Epithelial cell of proximal tubule (primary cell): Measurements from ENCODE around the gene ZNF77. TPM values are rescaled to one million over a fixed set of nuclear protein-coding genes. Genes with fewer than 3 reads are reported as not detected.
"Not testable (repeated sequence)": the region's sequence is repeated elsewhere in the genome, so short reads cannot be mapped to it uniquely, and the experiment has no call there.

ENCODE experiments used
- DNase-seq: peaks from one replicate; pipeline ENCODE4 v3.0.0-alpha.2; 2011; ENCODE audit warnings: low read depth
- H3K4me3 ChIP-seq: 2 replicates; pipeline ENCODE4 v1.5.1; 2011; ENCODE audit warnings: low read depth, mild to moderate bottlenecking, low read length
- total RNA-seq: library from RNA; depleted of rRNA; stranded (reverse); fragments of >200 nt; gene quantifications from 2 replicates; pipeline ENCODE4 v1.2.3, GENCODE V29; 2015
- TF ChIP-seq, protein P1 (sequence below): conservative IDR thresholded peaks from 2 replicates; pipeline ENCODE4 v1.5.1; 2012; ENCODE audit warnings: low read depth, mild to moderate bottlenecking, low read length

Gene ZNF77
- total RNA-seq, 1 donor from 2014 or later = 1.6 TPM

DNA sequence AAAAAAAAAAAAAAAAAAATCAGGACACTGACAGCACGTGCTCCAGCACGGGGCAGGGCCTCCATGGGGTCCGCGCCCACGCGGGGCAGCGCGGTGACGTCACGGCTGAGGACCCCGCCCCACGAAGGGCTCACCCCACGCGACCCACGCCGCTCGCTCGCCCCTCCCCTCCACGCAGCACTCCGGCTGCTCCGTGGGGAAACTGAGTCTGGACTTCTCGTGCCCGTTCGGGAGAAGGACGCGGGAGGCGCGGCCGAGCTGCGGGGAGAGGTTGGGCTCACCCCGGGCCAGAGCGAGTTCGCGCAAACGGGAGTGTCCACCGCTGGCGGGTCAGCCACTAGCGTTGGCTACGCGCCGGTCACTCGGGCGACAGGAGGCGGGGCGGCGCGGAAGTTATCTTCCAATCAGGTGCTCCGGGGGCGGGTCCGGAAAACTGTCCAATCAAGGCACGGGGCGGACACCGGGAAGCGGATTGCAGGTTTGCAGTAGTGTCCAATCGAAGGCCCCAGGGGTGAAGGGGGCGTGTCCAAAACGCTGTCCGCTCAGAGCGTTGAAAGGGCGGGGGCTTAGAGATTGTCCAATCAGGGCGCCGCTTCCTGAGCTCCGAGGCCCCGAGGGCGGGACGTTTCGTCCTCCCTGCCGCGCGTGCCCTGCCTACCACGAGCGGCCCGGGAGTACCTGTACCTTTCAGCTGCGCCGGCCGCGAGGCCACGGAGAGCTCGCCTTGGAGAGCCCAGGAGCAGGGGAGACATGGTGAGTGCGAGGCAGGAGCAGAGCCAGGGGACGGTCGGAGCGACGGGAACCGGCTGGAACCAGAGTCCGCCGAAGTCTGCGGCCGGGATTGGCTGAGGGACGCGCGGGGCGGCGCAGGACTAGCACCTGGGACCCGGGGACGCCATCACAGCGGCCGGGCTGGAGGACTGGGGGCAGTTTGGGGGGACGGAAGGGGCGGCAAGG, 44.2 kb downstream of the ZNF77 start, which contains the start of gene ZNF57:
Gene ZNF57, plus strand, starts transcription at position 633 of the 957 bp plus-strand sequence. Its CDS starts 118 bp downstream, at position 751.
- TF ChIP-seq, protein P1, sequence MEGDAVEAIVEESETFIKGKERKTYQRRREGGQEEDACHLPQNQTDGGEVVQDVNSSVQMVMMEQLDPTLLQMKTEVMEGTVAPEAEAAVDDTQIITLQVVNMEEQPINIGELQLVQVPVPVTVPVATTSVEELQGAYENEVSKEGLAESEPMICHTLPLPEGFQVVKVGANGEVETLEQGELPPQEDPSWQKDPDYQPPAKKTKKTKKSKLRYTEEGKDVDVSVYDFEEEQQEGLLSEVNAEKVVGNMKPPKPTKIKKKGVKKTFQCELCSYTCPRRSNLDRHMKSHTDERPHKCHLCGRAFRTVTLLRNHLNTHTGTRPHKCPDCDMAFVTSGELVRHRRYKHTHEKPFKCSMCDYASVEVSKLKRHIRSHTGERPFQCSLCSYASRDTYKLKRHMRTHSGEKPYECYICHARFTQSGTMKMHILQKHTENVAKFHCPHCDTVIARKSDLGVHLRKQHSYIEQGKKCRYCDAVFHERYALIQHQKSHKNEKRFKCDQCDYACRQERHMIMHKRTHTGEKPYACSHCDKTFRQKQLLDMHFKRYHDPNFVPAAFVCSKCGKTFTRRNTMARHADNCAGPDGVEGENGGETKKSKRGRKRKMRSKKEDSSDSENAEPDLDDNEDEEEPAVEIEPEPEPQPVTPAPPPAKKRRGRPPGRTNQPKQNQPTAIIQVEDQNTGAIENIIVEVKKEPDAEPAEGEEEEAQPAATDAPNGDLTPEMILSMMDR = no peak
- peak; percentile 89 for DNase-seq
- peak within 1 kb of the TSS; percentile 96 for H3K4me3 ChIP-seq

DNA sequence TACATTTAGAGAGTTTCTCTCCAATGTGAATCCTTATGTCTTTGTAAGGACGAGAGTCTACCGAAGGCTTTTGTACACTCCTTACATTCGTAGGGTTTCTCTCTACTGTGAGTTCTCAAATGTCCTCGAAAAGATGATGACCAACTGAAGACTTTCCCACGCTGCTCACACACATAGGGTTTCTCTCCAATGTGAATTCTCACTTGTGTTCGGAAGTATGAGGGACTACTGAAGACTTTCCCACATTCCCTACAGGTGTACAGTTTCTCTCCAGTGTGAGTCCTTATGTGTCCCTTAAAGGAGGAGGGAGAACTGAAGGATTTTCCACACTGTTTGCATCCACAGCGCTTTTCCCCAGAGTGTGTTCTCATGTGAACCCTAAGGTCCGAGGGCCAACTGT, 48.1 kb downstream of the ZNF77 start:
- H3K4me3 ChIP-seq = no peak overlapping the region
- TF ChIP-seq, protein P1 = no peak
- DNase-seq = no peak

DNA sequence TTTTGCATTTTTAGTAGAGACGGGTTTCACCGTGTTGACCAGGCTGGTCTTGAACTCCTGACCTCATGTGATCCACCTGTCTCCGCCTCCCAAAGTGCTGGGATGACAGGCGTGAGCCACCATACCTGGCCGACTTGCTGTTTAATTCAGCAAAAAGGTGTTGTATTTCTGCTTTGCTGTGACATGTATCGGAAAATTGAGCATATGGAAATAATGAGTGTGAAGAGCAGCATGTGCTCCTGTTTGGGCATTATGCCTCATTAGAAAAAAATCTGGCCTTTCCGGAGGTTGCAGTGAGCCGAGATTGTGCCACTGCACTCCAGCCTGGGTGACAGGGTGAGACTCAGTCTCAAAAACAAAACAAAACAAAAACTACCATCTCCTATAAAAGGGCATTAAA, 54.2 kb downstream of the ZNF77 start:
- DNase-seq = not testable (repeated sequence)

DNA sequence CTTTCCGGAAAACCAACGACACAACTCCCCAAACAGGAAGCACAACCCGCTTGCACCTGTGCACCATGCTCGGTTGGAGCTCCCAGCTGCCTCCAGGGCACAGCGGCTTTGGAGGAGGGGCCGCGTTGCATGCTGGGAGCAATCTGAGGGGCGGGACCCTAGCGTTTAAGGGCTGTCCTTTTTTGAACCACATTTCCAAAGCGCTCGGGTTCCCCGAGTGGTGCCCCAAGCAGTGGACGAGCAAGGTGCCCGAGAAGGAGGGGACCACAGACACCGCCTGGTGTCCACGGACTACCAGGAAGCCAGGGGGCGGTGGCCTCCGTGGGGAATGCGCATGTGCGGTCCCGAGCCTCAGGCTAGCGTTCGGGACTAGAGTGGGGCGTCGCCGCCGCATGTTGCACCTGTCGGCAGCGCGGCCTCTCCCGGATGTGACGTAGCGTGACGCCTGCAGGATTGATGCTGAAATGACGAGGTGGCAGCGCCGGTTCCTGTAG, 56.0 kb downstream of the ZNF77 start:
- TF ChIP-seq, protein P1 = no peak
- no peak overlapping the region for H3K4me3 ChIP-seq
- DNase-seq = no peak

More for the DNA sequence above, 54.2 kb downstream of the ZNF77 start:
- not testable (repeated sequence) for H3K4me3 ChIP-seq

DNA sequence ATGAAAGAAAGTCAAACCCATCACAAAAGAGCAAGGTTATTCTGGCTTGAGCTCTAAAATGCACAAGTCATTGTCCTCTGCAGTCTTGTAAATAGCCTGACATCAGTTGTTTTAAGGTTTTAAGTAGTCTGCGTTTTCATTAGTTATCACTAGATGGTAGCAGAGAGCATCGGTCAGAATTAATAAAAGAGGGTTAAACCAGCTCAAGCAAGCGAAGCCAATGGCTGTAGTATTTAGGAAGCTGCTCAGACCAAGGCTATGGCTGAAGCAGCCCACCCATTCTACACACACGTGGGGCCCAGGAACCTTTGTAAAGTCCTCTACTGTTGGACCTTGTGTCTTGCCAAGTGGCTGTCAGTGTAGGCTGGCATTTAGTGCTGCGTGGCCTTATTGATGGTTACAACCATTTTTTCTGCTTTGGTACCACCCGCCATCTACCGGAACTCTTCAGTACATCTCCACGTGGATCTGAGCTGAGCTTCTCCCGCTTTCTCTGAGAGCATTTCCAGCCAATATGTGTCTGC, 57.3 kb downstream of the ZNF77 start:
- peak; percentile 29 for DNase-seq
- TF ChIP-seq, protein P1 = peak; percentile 63
- H3K4me3 ChIP-seq = no peak overlapping the region

DNA sequence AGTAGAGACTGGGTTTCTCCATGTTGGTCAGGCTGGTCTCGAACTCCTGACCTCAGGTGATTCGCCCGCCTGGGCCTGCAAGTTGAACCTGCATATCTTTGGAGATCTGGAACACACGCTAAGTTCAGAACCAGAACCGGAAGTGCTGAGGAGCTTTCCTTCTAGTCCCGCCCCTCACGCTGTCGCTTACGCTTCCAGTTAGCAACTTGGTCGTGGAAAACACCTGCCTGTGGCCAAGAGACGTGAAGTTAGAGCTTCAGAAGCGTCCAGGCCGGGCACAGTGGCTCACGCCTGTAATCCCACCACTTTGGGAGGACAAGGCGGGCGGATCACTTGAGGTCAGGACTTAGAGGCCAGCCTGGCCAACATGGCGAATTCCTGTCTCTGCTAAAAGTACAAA, 59.0 kb downstream of the ZNF77 start:
- TF ChIP-seq, protein P1 = no peak
- DNase-seq = no peak
- H3K4me3 ChIP-seq = no peak overlapping the region

DNA sequence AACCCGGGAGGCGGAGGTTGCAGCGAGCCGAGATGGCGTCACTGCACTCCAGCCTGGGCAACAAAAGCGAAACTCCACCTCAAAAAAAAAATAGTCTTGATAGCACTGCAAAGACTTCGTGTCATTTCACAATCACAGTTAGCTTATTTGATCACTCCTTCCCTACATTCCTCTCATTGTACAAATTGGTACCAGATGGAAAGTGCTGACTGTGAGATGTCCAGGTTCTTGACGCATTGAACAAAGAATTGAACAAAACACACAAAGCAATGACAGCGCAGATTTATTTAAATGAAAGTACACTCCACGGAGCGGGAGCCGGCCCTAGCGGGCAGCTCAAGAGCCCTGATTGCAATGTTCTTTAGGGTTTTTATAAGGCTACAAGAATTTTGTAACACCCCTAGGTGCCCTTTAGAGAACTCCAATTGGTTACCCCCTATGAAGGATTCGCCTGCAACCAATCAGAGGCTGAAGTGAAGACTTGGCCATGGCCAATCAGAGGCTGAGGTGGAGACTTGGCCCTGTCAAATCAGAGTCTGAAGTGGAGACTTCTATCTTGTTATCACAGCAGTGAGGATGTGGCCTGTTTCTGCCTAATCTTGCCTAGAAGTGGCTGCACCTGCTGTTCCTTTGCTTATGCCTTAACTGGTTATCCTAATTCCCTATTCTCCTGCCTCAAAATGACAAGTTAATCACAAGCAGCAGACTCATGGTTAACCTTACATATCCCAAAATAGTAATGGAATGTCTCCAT, 60.9 kb downstream of the ZNF77 start:
- TF ChIP-seq, protein P1 = no peak
- H3K4me3 ChIP-seq = no peak overlapping the region

More for the DNA sequence above, 60.9 kb downstream of the ZNF77 start:
- no peak for DNase-seq
